Measurements from ENCODE around the gene RFX2. TPM values are rescaled to one million over a fixed set of nuclear protein-coding genes. Genes with fewer than 3 reads are reported as not detected.

Gene RFX2
- polyA plus RNA-seq, 2 of the 4 experiments (the other 2 are of a cell fraction): 3.7 to 3.9 TPM

- no peak for FAIRE-seq
- ChIA-PET CTCF (interaction anchor here (2.2 kb wide), 1 partner anchor 32 kb away, joined by 8 read pairs; no protein-coding TSS in a partner anchor), POLR2A (no interaction called here)
- DNase-seq (ENCODE audit: low read depth in 1 of 2, low spot score in 1 of 2): no peak
- Histone ChIP-seq H3K27ac (no peak overlapping the region), H3K9me3 (no peaks in the 10 kb centered on the region), H3K4me1 (no peaks in the 10 kb centered on the region), H3K4me3 (no peak overlapping the region), H3K4me2 (no peak overlapping the region)
- no peak for ATAC-seq
- WGBS (ENCODE audit: missing lambda C conversion rate): 86% methylated on average over 20 of the region's 20 CpGs
- TF ChIP-seq RNF2 (IDR thresholded peaks at IDR 0.05; ENCODE audit: borderline replicate concordance, low read depth) (no peak), KDM5A (IDR thresholded peaks at IDR 0.05) (no peak), RCOR1 (IDR thresholded peaks at IDR 0.05; ENCODE audit: low read depth, low read length) (no peak), POLR2AphosphoS2 (conservative IDR thresholded peaks at IDR 0.05; ENCODE audit: low read length) (no peak), ZFP36 (IDR thresholded peaks at IDR 0.05; ENCODE audit: borderline replicate concordance, partially characterized antibody) (no peak), JUNB (IDR thresholded peaks at IDR 0.05) (no peak), PHF8 (IDR thresholded peaks at IDR 0.05; ENCODE audit: borderline replicate concordance, low read depth) (no peak), CEBPB (IDR thresholded peaks at IDR 0.05) (no peak), RFX5 (IDR thresholded peaks at IDR 0.05) (no peak), HDAC2 (IDR thresholded peaks at IDR 0.05) (no peak), SREBF2 (IDR thresholded peaks at IDR 0.05) (no peak)
These were observed 90.0 kb downstream of the RFX2 start for GRCh38 chr19:6020166-6020882.

DNA sequence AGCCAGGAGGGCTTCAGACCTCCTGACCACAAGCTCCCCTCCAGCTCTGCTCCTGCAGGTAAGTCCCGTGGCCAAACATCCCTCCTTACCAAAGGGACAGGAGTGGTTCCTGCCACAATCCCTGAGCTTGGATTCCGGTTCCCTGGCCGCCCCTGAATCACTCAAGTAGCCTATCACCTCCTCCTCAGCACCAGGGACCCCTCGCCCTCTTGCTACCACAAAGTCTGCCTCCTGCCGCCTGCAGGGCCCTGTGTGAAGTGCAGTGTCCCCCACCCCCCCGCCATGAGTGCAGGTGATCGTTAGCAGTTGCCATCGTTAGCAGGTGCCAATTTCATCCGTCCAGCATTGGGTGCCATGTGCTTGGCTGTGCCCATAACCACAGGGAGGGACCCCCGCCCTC, 91.5 kb downstream of the RFX2 start:
- H3K9me3 ChIP-seq: no peaks in the 10 kb centered on the region
- POLR2A ChIA-PET: no interaction called here
- FAIRE-seq (no peak), ATAC-seq (no peak), DNase-seq (ENCODE audit: low read depth in 1 of 2, low spot score in 1 of 2) (peak in 1 of 2 experiments; percentile 8)
- no peak overlapping the region for H3K4me2 ChIP-seq
- no peaks in the 10 kb centered on the region for H3K4me1 ChIP-seq
- TF ChIP-seq RFX5 (IDR thresholded peaks at IDR 0.05) (no peak), ZNF302 (CRISPR knock-in tag; IDR thresholded peaks at IDR 0.05) (no peak)
- TF ChIP-seq, protein P1, sequence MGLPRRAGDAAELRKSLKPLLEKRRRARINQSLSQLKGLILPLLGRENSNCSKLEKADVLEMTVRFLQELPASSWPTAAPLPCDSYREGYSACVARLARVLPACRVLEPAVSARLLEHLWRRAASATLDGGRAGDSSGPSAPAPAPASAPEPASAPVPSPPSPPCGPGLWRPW (IDR thresholded peaks at IDR 0.05): no peak
- CTCF ChIA-PET: interaction anchor here (0.9 to 2.8 kb wide), 3 partner anchors 30 to 215 kb away, joined by 3 to 13 read pairs (median 8); no protein-coding TSS in a partner anchor
- H3K4me3 ChIP-seq: no peak overlapping the region
- WGBS (ENCODE audit: missing lambda C conversion rate): 84% methylated on average over 9 of the region's 10 CpGs
- no peak overlapping the region for H3K27ac ChIP-seq

DNA sequence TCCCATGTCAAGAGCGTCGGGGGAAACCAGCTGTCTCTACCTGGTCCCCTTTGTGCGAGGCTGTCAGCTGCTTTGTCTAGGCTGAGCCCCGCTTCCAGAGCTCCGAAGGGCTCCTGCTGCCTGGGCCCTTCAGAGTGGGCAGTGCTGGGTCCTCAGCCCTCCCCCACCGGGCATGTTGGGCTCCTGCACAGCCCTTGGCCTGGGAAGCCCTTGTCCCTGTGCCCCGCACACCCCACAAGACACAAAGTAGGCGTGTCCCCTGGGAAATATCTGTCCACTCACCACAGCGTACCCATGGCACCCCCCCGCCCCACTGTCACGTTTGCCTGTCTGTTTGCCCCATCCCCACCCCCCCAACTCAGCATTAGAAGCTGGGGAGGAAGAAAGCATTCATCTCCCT, 92.7 kb downstream of the RFX2 start:
- no peaks in the 10 kb centered on the region for H3K9me3 ChIP-seq
- H3K4me2 ChIP-seq: no peak overlapping the region
- no peak for DNase-seq (ENCODE audit: low read depth in 1 of 2, low spot score in 1 of 2)
- no peak overlapping the region for H3K4me3 ChIP-seq
- CTCF ChIA-PET: interaction anchor here (1.3 to 2.8 kb wide), 2 partner anchors 30 to 31 kb away, joined by 5 to 13 read pairs; no protein-coding TSS in a partner anchor
- WGBS (ENCODE audit: missing lambda C conversion rate): 80% methylated on average over 9 of the region's 11 CpGs
- TF ChIP-seq CBX2 (IDR thresholded peaks at IDR 0.05; ENCODE audit: borderline replicate concordance, low read depth): no peak
- no peak for TF ChIP-seq KDM1A (IDR thresholded peaks at IDR 0.05; ENCODE audit: low read depth)
- TF ChIP-seq, protein P2, sequence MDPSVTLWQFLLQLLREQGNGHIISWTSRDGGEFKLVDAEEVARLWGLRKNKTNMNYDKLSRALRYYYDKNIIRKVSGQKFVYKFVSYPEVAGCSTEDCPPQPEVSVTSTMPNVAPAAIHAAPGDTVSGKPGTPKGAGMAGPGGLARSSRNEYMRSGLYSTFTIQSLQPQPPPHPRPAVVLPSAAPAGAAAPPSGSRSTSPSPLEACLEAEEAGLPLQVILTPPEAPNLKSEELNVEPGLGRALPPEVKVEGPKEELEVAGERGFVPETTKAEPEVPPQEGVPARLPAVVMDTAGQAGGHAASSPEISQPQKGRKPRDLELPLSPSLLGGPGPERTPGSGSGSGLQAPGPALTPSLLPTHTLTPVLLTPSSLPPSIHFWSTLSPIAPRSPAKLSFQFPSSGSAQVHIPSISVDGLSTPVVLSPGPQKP (IDR thresholded peaks at IDR 0.05; ENCODE audit: low read depth, low read length): no peak
- no peak for TF ChIP-seq RAD21 (conservative IDR thresholded peaks at IDR 0.05 in 1 of 2, IDR thresholded peaks at IDR 0.05 in 1 of 2)
- TF ChIP-seq EP300 (IDR thresholded peaks at IDR 0.05): no peak
- TF ChIP-seq MAFK (IDR thresholded peaks at IDR 0.05; ENCODE audit: partially characterized antibody): no peak
- TF ChIP-seq, protein P3, sequence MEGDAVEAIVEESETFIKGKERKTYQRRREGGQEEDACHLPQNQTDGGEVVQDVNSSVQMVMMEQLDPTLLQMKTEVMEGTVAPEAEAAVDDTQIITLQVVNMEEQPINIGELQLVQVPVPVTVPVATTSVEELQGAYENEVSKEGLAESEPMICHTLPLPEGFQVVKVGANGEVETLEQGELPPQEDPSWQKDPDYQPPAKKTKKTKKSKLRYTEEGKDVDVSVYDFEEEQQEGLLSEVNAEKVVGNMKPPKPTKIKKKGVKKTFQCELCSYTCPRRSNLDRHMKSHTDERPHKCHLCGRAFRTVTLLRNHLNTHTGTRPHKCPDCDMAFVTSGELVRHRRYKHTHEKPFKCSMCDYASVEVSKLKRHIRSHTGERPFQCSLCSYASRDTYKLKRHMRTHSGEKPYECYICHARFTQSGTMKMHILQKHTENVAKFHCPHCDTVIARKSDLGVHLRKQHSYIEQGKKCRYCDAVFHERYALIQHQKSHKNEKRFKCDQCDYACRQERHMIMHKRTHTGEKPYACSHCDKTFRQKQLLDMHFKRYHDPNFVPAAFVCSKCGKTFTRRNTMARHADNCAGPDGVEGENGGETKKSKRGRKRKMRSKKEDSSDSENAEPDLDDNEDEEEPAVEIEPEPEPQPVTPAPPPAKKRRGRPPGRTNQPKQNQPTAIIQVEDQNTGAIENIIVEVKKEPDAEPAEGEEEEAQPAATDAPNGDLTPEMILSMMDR (IDR thresholded peaks at IDR 0.05): no peak
- ATAC-seq: no peak
- POLR2A ChIA-PET: no interaction called here
- H3K4me1 ChIP-seq: no peaks in the 10 kb centered on the region
- FAIRE-seq: no peak
- no peak overlapping the region for H3K27ac ChIP-seq
